HUDEP-2 (cell line): ENCODE data around the gene RASSF8.

Experiments used
- DNase-seq, 76 experiments: peaks; one replicate each; lab custom pipeline; 2025; ENCODE audit not compliant: unreplicated experiment in 76 of 76; lab: John Stamatoyannopoulos, UW

The RASSF8 gene

GRCh38 chr12:26026713-26027112, 68.2 kb downstream of the RASSF8 start:
- DNase-seq, result no peak

- no peak for DNase-seq
Observed at GRCh38 chr12:26027401-26027800, 68.9 kb downstream of the RASSF8 start.

- DNase-seq, result peak in 3 of 76 experiments; percentile 3 to 13 (median 10)
Observed at GRCh38 chr12:26028953-26029735, 70.7 kb downstream of the RASSF8 start.

- no peak for DNase-seq
Observed at GRCh38 chr12:26029736-26030022, 71.2 kb downstream of the RASSF8 start.

GRCh38 chr12:26030371-26030770, 71.9 kb downstream of the RASSF8 start:
- no peak for DNase-seq

- no peak for DNase-seq
Observed at GRCh38 chr12:26031318-26031717, 72.8 kb downstream of the RASSF8 start.

GRCh38 chr12:26031827-26032226, 73.3 kb downstream of the RASSF8 start:
- DNase-seq, result no peak

GRCh38 chr12:26032290-26032689, 73.8 kb downstream of the RASSF8 start:
- no peak for DNase-seq

- no peak for DNase-seq
Observed at GRCh38 chr12:26032719-26033241, 74.3 kb downstream of the RASSF8 start.

- DNase-seq, result no peak
Observed at GRCh38 chr12:26034371-26035142, 76.1 kb downstream of the RASSF8 start.

GRCh38 chr12:26036877-26037276, 78.4 kb downstream of the RASSF8 start:
- DNase-seq, result no peak

GRCh38 chr12:26037615-26038220, 79.2 kb downstream of the RASSF8 start:
- no peak for DNase-seq

- DNase-seq, result no peak
Observed at GRCh38 chr12:26042645-26043044, 84.2 kb downstream of the RASSF8 start.

- no peak for DNase-seq
Observed at GRCh38 chr12:26043135-26044006, 84.9 kb downstream of the RASSF8 start.

- DNase-seq, result no peak
Observed at GRCh38 chr12:26044007-26044394, 85.5 kb downstream of the RASSF8 start.

- DNase-seq, result no peak
Observed at GRCh38 chr12:26044592-26044991, 86.1 kb downstream of the RASSF8 start.

- no peak for DNase-seq
Observed at GRCh38 chr12:26046203-26046602, 87.7 kb downstream of the RASSF8 start.

- no peak for DNase-seq
Observed at GRCh38 chr12:26046906-26047305, 88.4 kb downstream of the RASSF8 start.

GRCh38 chr12:26047401-26048226, 89.1 kb downstream of the RASSF8 start:
- DNase-seq, result no peak

GRCh38 chr12:26052652-26053051, 94.2 kb downstream of the RASSF8 start:
- DNase-seq, result no peak
